ENCODE results near the gene DTYMK.

DNA sequence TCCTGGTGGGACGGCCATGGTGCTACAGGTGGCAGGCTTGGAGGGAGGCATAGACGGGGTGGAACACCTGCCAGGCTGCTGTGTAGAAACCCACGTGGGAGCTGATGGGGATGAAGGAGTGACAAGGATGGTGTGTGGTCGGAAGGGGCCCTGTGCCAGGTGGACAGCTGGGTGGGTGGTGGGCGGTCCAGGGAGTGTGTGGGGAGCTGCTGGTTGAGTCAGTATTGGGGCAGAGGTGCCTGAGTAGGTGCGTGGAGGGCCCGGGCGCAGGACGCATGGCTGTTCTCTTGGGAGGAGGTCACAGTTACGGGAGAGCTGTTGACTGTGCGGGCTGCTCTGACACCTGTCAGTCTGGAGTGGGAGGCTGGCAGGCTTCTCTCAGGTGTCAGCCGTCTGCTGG, 35.2 kb upstream of the DTYMK start:
- no peak for TF ChIP-seq CTCF (IDR thresholded peaks at IDR 0.05)
- no peak for TF ChIP-seq EZH2 (IDR thresholded peaks at IDR 0.05; ENCODE audit: borderline replicate concordance, insufficient read depth, low read depth, low read length, poor library complexity, severe bottlenecking)
